Spleen (tissue), 11 donors: ENCODE measurements around the gene JAK2. TPM values are rescaled to one million over a fixed set of nuclear protein-coding genes. Genes with fewer than 3 reads are reported as not detected.

Experiments
- DNase-seq: peaks from one replicate; pipeline ENCODE4 v3.0.0-alpha.2; 2020
- H3K27ac ChIP-seq, 8 donors: fragments of 200-600 bp; sonication (generic) in 7 of 8; 1 replicate in 4 of 8; 2 replicates in 4 of 8; pipeline versions ENCODE4 v1.5.0 to v1.8.0; 2016 to 2021; ENCODE audit warnings: inconsistent platforms in 4 of 8, mild to moderate bottlenecking in 4 of 8, moderate library complexity in 1 of 8
- H3K27me3 ChIP-seq, 7 donors: fragments of 200-600 bp; sonication (generic) in 6 of 7; replicated peaks in 1 of 7; 1 replicate in 4 of 7; 2 replicates in 3 of 7; pipeline versions ENCODE4 v1.5.0 to v1.8.0; 2016 to 2021; ENCODE audit warnings: inconsistent platforms in 3 of 7, mild to moderate bottlenecking in 1 of 7
- H3K36me3 ChIP-seq, 6 donors: fragments of 200-600 bp; sonication (generic) in 5 of 6; 1 replicate in 4 of 6; 2 replicates in 2 of 6; pipeline versions ENCODE4 v1.5.0 to v1.8.0; 2016 to 2021; ENCODE audit warnings: inconsistent platforms in 2 of 6
- H3K4me1 ChIP-seq, 6 donors: fragments of 200-600 bp; sonication (generic) in 5 of 6; 1 replicate in 3 of 6; 2 replicates in 3 of 6; pipeline versions ENCODE4 v1.5.0 to v1.8.0; 2016 to 2021; ENCODE audit warnings: inconsistent platforms in 3 of 6
- H3K4me3 ChIP-seq, 8 donors: fragments of 200-600 bp; sonication (generic) in 7 of 8; 1 replicate in 4 of 8; 2 replicates in 4 of 8; pipeline versions ENCODE4 v1.5.0 to v1.8.0; 2016 to 2021; ENCODE audit warnings: inconsistent platforms in 4 of 8, mild to moderate bottlenecking in 4 of 8, moderate library complexity in 2 of 8
- H3K9me3 ChIP-seq, 8 donors: fragments of 200-600 bp; sonication (generic) in 7 of 8; 1 replicate in 4 of 8; 2 replicates in 4 of 8; pipeline versions ENCODE4 v1.5.0 to v1.8.0; 2016 to 2021; ENCODE audit warnings: inconsistent platforms in 4 of 8
- POLR2A ChIP-seq, 3 donors: fragments of 450-650 bp; IDR thresholded peaks; one replicate each; pipeline ENCODE4 v1.5.1; 2017; ENCODE audit warnings: antibody characterized with exemption in 3 of 3, mild to moderate bottlenecking in 1 of 3
- POLR2AphosphoS5 ChIP-seq, 3 donors: sonication (generic); formaldehyde crosslinking; IDR thresholded peaks; one replicate each; pipeline ENCODE4 v1.5.1; 2017; ENCODE audit warnings: antibody characterized with exemption in 3 of 3
- WGBS, 5 donors: extraction: QIAGEN DNeasy Blood & Tissue Kit in 3 of 5; methylation state at CpG; one replicate each; pipeline versions ENCODE4 v1.1.5 to v1.1.7; 2013 to 2018; 5-methylcytosine and 5-hydroxymethylcytosine counted together
- intact Hi-C: fragments of 100-400 bp; cut with DNase I; formaldehyde crosslinking; loops from one replicate; pipeline ENCODE4 v1.15.0; 2023; ENCODE audit warnings: low total_unique reads
- polyA plus RNA-seq, 3 donors: library from polyadenylated mRNA; stranded (reverse); fragments of 200-250 nt; gene quantifications; one replicate each; pipeline ENCODE4 v1.2.1, GENCODE V29; 2013
- total RNA-seq, 7 donors: library from RNA; depleted of rRNA in 3 of 7; stranded (reverse); fragments of >200 nt in 3 of 7; fragmentation: NEBNext Ultra II Directional in 4 of 7; extraction: Animal tissue kit (Norgen Biotek cat#: 25700) in 4 of 7; gene quantifications; one replicate each; pipeline versions ENCODE4 v1.1.0 to v1.2.1, GENCODE V29; 2016 to 2021
- TF ChIP-seq, protein P1 (sequence below), 11 experiments: fragments of 200-600 bp in 7 of 11; fragments of 450-650 bp in 4 of 11; sonication (generic) in 4 of 11; IDR thresholded peaks in 8 of 11; conservative IDR thresholded peaks in 3 of 11; 1 replicate in 7 of 11; 2 replicates in 4 of 11; pipeline versions ENCODE4 v1.4.0 to v1.8.0; 2016 to 2021; ENCODE audit warnings: antibody characterized with exemption in 11 of 11, inconsistent platforms in 4 of 11, mild to moderate bottlenecking in 1 of 11
- donor health status: healthy with polysubstance abuse.
- donor health status: DM: no; HTN: no; CAD: no; lungs with moderate emphysema.
- donor health status: DM: no; HTN: no; CAD: no.
- donor health status: Bipolar disorder and iron deficiency.
- donor health status: healthy.
- donor health status: DM: no; HTN: no; CAD: no.
- donor health status: DM: yes; HTN: yes; CAD: no.

JAK2 gene
- total and polyA plus RNA-seq, 10 donors = 7.1 to 61.2 (median 45.8) TPM

DNA sequence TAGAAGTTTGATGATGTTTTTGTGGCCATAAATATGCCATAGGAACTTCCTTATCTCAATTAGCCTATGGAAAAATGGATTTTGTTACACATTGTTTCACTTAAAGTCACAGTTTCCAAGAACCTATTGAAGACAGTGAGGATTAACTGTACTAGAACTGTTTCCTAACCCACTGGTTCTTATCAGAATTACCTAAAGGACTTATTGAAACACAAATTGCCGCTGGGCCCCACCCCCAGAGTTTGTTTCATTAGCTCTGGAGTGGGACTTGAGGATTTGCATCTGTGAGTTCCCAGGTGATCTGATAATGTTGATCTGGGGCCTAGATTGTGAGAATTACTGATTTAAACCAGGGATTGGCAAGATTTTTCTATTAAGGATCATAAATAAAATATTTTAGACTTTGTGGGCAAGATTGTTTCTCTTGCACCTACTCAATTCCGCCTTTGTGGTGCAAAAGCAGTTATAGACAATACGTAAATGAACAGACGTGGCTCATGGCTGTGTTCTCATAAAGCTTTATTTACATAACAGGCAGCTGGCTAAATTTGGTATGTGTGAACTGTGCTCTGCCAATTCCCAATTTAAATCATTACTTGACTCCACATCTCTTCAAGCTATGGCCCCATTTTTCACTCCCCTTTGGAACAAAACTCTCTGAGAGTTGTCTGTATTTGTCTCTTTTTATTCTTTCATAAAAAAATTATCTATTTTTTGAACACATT is 9.3 kb downstream of the JAK2 start:
- Histone ChIP-seq H3K27ac (no peak overlapping the region), H3K4me1 (peaks cover 0 to 79% (median 13%) of the 10 kb centered on the region in 6 donors)
- DNase-seq = no peak

DNA sequence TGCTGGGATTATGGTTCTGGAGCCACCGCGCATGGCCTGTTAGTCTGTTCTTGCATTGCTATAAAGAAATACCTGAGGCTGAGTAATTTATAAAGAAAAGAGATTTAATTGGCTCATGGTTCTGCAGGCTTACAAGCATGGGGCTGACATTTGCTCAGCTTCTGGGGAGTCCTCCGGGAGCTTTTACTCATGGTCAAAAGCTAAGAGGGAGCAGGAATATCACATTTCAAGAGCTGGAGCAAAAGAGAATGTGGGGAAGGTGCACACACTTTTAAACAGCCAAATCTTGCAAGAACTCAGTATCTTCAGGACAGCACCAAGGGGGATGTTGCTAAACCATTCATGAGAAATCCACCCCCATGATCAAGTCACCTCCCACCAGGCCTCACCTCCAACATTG is 12.1 kb downstream of the JAK2 start:
- Histone ChIP-seq H3K27ac (no peak overlapping the region), H3K36me3 (peaks cover 0 to 80% (median 19%) of the 10 kb centered on the region in 6 donors), H3K27me3 (no peaks in the 10 kb centered on the region), H3K4me1 (peaks cover 0 to 51% (median 3%) of the 10 kb centered on the region in 6 donors), H3K9me3 (peaks cover 0 to 31% (median 20%) of the 10 kb centered on the region in 8 donors), H3K4me3 (no peak overlapping the region)
- WGBS, 5 donors = 79 to 100% (median 96%) methylated on average over 3 of the region's 3 CpGs
- TF ChIP-seq POLR2AphosphoS5 (IDR thresholded peaks at IDR 0.05) (no peak), POLR2A (IDR thresholded peaks at IDR 0.05) (no peak)
- TF ChIP-seq, protein P1, sequence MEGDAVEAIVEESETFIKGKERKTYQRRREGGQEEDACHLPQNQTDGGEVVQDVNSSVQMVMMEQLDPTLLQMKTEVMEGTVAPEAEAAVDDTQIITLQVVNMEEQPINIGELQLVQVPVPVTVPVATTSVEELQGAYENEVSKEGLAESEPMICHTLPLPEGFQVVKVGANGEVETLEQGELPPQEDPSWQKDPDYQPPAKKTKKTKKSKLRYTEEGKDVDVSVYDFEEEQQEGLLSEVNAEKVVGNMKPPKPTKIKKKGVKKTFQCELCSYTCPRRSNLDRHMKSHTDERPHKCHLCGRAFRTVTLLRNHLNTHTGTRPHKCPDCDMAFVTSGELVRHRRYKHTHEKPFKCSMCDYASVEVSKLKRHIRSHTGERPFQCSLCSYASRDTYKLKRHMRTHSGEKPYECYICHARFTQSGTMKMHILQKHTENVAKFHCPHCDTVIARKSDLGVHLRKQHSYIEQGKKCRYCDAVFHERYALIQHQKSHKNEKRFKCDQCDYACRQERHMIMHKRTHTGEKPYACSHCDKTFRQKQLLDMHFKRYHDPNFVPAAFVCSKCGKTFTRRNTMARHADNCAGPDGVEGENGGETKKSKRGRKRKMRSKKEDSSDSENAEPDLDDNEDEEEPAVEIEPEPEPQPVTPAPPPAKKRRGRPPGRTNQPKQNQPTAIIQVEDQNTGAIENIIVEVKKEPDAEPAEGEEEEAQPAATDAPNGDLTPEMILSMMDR (IDR thresholded peaks at IDR 0.05 in 8 of 11, conservative IDR thresholded peaks at IDR 0.05 in 3 of 11) = no peak
- intact Hi-C loops = no loop called here
- DNase-seq = no peak

More for the DNA sequence above, 9.3 kb downstream of the JAK2 start:
- peaks cover 0 to 14% (median 8%) of the 10 kb centered on the region in 8 donors for H3K9me3 ChIP-seq
- TF ChIP-seq POLR2AphosphoS5 (IDR thresholded peaks at IDR 0.05) = no peak
- H3K4me3 ChIP-seq = no peak overlapping the region
- H3K36me3 ChIP-seq = peaks cover 0 to 80% (median 22%) of the 10 kb centered on the region in 6 donors
- intact Hi-C loops = no loop called here
- 83 to 94% (median 88%) methylated on average over 4 of the region's 4 CpGs for WGBS, 5 donors
- no peaks in the 10 kb centered on the region for H3K27me3 ChIP-seq

DNA sequence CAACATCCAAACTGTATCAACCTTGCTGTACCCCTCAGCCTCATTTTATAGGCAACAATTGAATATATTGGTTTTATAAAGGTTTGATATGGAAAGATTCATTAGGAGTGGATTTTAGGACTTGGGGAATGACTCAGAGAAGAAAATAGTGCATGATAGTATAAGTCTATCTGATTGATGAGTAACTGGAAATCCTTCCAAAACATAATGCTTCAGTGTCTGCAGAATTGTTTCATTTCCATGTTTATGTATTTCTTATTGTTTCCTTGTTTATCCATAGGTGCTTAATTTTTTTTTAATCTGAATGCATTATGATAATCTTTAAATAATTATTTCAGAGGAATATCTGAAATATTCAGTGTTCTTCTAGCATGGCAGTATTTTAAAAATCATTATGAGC is 12.6 kb downstream of the JAK2 start:
- TF ChIP-seq POLR2AphosphoS5 (IDR thresholded peaks at IDR 0.05) = no peak
- TF ChIP-seq, protein P1 (IDR thresholded peaks at IDR 0.05 in 8 of 11, conservative IDR thresholded peaks at IDR 0.05 in 3 of 11) = no peak
- no peak for TF ChIP-seq POLR2A (IDR thresholded peaks at IDR 0.05)
- Histone ChIP-seq H3K36me3 (peaks cover 0 to 79% (median 16%) of the 10 kb centered on the region in 6 donors), H3K4me3 (no peak overlapping the region), H3K9me3 (peaks cover 0 to 31% (median 22%) of the 10 kb centered on the region in 8 donors), H3K27ac (no peak overlapping the region), H3K4me1 (peaks cover 0 to 47% (median 3%) of the 10 kb centered on the region in 6 donors), H3K27me3 (no peaks in the 10 kb centered on the region)
- intact Hi-C loops = no loop called here
- no peak for DNase-seq

DNA sequence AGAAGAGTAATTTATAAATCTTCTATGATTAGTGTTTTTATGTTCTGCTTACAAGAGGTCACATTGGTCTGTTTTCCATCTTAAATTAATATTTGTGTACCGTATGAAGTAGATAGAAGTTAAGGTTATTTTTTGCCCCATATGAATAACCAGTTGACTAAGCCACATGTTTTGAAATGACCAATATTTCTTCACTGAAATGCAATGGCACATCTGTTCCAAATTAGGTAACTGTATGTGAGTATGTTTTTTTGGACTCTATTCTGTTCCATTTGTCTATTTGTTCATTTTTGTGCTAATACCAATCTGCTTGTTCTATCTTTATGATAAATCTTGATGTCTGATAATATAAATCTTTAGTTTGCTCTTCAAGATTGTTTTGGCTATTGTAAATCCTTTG is 17.7 kb downstream of the JAK2 start:
- intact Hi-C loops = no loop called here
- Histone ChIP-seq H3K4me3 (no peak overlapping the region), H3K9me3 (peaks cover 0 to 51% (median 37%) of the 10 kb centered on the region in 8 donors), H3K27ac (no peak overlapping the region), H3K4me1 (peaks cover 0 to 5% (median 0%) of the 10 kb centered on the region in 6 donors), H3K36me3 (peaks cover 0 to 53% (median 4%) of the 10 kb centered on the region in 6 donors), H3K27me3 (no peaks in the 10 kb centered on the region)
- 48 to 93% (median 56%) methylated on average over 1 of the region's 1 CpG for WGBS, 5 donors
- TF ChIP-seq, protein P1 (IDR thresholded peaks at IDR 0.05 in 8 of 11, conservative IDR thresholded peaks at IDR 0.05 in 3 of 11) = no peak
- TF ChIP-seq POLR2AphosphoS5 (IDR thresholded peaks at IDR 0.05) = no peak
- TF ChIP-seq POLR2A (IDR thresholded peaks at IDR 0.05) = no peak
- DNase-seq = no peak
